Measurements from ENCODE around the gene C8G. TPM values are rescaled to one million over a fixed set of nuclear protein-coding genes. Genes with fewer than 3 reads are reported as not detected.

C8G gene
- total and polyA plus RNA-seq, 2 donors (not counting 1 experiment from before 2014, with no cell fraction given), result 1.7 to 2.8 TPM

DNA sequence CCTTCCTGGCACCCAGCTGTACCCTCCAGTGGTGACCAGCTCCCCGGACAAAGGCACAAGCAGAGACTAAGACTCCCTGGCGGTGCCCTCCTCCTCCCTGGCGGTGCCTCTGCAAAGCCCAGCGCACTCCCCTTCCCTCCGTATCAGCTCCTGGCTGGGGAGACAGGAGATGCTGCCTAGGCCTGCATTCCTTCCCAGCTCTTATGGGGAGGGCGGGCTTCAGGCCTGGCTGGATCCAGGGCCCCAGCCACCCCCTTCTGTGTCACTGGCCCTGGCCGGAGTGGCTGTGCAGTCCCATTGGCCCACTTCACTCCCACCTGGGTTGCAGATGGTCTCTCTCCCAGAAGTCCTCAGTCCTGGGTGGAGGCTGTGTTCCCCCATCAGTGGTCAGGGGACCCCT, 13.4 kb downstream of the C8G start:
- intact Hi-C loops (cut with micrococcal nuclease), result no loop called here
- Histone ChIP-seq H3K79me2 (ENCODE audit: control insufficient read depth, insufficient read depth, low read length) (no peaks in the 10 kb centered on the region), H3K27me3 (replicated peaks in 1 of 4; ENCODE audit: control extremely low read depth in 1 of 4, control insufficient read depth in 3 of 4, insufficient read depth in 4 of 4, low read length in 3 of 4) (peaks cover 0 to 6% (median under 1%) of the 10 kb centered on the region in 4 experiments), H3K4me2 (replicated peaks; ENCODE audit: low read depth, low read length, poor library complexity, severe bottlenecking) (no peak overlapping the region), H3K9me3 (ENCODE audit: control extremely low read depth in 1 of 3, control insufficient read depth in 2 of 3, insufficient read depth in 1 of 3, low read length in 2 of 3) (peaks cover 0 to 2% (median 0%) of the 10 kb centered on the region in 3 donors), H3K4me1 (ENCODE audit: control insufficient read depth in 2 of 2, insufficient read depth in 2 of 2, low read length in 2 of 2) (no peaks in the 10 kb centered on the region), H4K20me1 (ENCODE audit: control insufficient read depth, insufficient read depth, low read length, poor library complexity, severe bottlenecking) (no peaks in the 10 kb centered on the region), H3K4me3 (ENCODE audit: control extremely low read depth in 1 of 5, extremely low read depth in 1 of 5, insufficient read depth in 1 of 5, low read depth in 2 of 5, low read length in 4 of 5) (no peak overlapping the region), H3K36me3 (replicated peaks in 1 of 2; ENCODE audit: control extremely low read depth in 1 of 2, control insufficient read depth in 1 of 2, extremely low read depth in 1 of 2, insufficient read depth in 2 of 2, low read length in 1 of 2) (no peaks in the 10 kb centered on the region), H2AFZ (ENCODE audit: insufficient read depth, low read depth, low read length, poor library complexity, severe bottlenecking) (no peak overlapping the region), H3K27ac (ENCODE audit: low read length in 2 of 2) (no peak overlapping the region), H3K9ac (ENCODE audit: low read length) (no peak overlapping the region)
- Mint-ChIP-seq H3K9me3 (ENCODE audit: insufficient read depth) (no peaks in the 10 kb centered on the region), H3K27me3 (no peaks in the 10 kb centered on the region), H3K27ac (no peak overlapping the region), H3K4me3 (no peak overlapping the region), H3K4me1 (no peaks in the 10 kb centered on the region)
- 97% methylated on average over 7 of the region's 7 CpGs for WGBS (ENCODE audit: insufficient coverage)
- ChIA-PET POLR2A (no interaction called here), CTCF (no interaction called here)
- TF ChIP-seq EZH2 (IDR thresholded peaks at IDR 0.05; ENCODE audit: borderline replicate concordance, insufficient read depth, low read depth, low read length, poor library complexity, severe bottlenecking) (no peak), CTCF (IDR thresholded peaks at IDR 0.05) (no peak)
- ATAC-seq (ENCODE audit: low read depth), result no peak
- no peak for DNase-seq

- Histone ChIP-seq H3K4me1 (ENCODE audit: control insufficient read depth in 2 of 2, insufficient read depth in 2 of 2, low read length in 2 of 2) (no peaks in the 10 kb centered on the region), H3K36me3 (replicated peaks in 1 of 2; ENCODE audit: control extremely low read depth in 1 of 2, control insufficient read depth in 1 of 2, extremely low read depth in 1 of 2, insufficient read depth in 2 of 2, low read length in 1 of 2) (no peaks in the 10 kb centered on the region), H3K4me3 (ENCODE audit: control extremely low read depth in 1 of 5, extremely low read depth in 1 of 5, insufficient read depth in 1 of 5, low read depth in 2 of 5, low read length in 4 of 5) (no peak overlapping the region), H3K9me3 (ENCODE audit: control extremely low read depth in 1 of 3, control insufficient read depth in 2 of 3, insufficient read depth in 1 of 3, low read length in 2 of 3) (peaks cover 0 to 2% (median 0%) of the 10 kb centered on the region in 3 donors), H3K79me2 (ENCODE audit: control insufficient read depth, insufficient read depth, low read length) (no peaks in the 10 kb centered on the region), H3K27ac (ENCODE audit: low read length in 2 of 2) (no peak overlapping the region), H3K4me2 (replicated peaks; ENCODE audit: low read depth, low read length, poor library complexity, severe bottlenecking) (no peak overlapping the region), H3K27me3 (replicated peaks in 1 of 4; ENCODE audit: control extremely low read depth in 1 of 4, control insufficient read depth in 3 of 4, insufficient read depth in 4 of 4, low read length in 3 of 4) (peaks cover 0 to 6% (median under 1%) of the 10 kb centered on the region in 4 experiments), H4K20me1 (ENCODE audit: control insufficient read depth, insufficient read depth, low read length, poor library complexity, severe bottlenecking) (no peaks in the 10 kb centered on the region), H2AFZ (ENCODE audit: insufficient read depth, low read depth, low read length, poor library complexity, severe bottlenecking) (no peak overlapping the region), H3K9ac (ENCODE audit: low read length) (no peak overlapping the region)
- DNase-seq (no peak), ATAC-seq (ENCODE audit: low read depth) (no peak)
- no peaks in the 10 kb centered on the region for H3K9me3 Mint-ChIP-seq (ENCODE audit: insufficient read depth)
- H3K27me3 Mint-ChIP-seq, result no peaks in the 10 kb centered on the region
- ChIA-PET CTCF (no interaction called here), POLR2A (no interaction called here)
- no peak overlapping the region for H3K4me3 Mint-ChIP-seq
- 93% methylated on average over 25 of the region's 28 CpGs for WGBS (ENCODE audit: insufficient coverage)
- intact Hi-C loops (cut with micrococcal nuclease), result no loop called here
- no peak for TF ChIP-seq CTCF (IDR thresholded peaks at IDR 0.05)
- TF ChIP-seq EZH2 (IDR thresholded peaks at IDR 0.05; ENCODE audit: borderline replicate concordance, insufficient read depth, low read depth, low read length, poor library complexity, severe bottlenecking), result no peak
- H3K4me1 Mint-ChIP-seq, result no peaks in the 10 kb centered on the region
- H3K27ac Mint-ChIP-seq, result no peak overlapping the region
Measured at GRCh38 chr9:136958898-136959850, 14.1 kb downstream of the C8G start.

All from B cell (primary cell).